Right lobe of liver (tissue), 4 donors: ENCODE results near the gene SVIL.
"Not testable (repeated sequence)": the region's sequence is repeated elsewhere in the genome, so short reads cannot be mapped to it uniquely, and the experiment has no call there.

Experiments
- POLR2A ChIP-seq: fragments of 450-650 bp; IDR thresholded peaks from one replicate; pipeline ENCODE4 v1.6.1; 2017; ENCODE audit warnings: antibody characterized with exemption, mild to moderate bottlenecking
- TF ChIP-seq, protein P1 (sequence below), 4 donors: fragments of 200-600 bp in 3 of 4; fragments of 450-650 bp in 1 of 4; IDR thresholded peaks; one replicate each; pipeline versions ENCODE4 v1.5.1 to v1.8.0; 2016 to 2022; ENCODE audit warnings: antibody characterized with exemption in 4 of 4, mild to moderate bottlenecking in 2 of 4
- donor health status: DM: no; HTN: no; CAD: no.
- donor health status: DM: no; HTN: no; CAD: no.
- donor health status: DM: no; HTN: yes; CAD: no.

DNA sequence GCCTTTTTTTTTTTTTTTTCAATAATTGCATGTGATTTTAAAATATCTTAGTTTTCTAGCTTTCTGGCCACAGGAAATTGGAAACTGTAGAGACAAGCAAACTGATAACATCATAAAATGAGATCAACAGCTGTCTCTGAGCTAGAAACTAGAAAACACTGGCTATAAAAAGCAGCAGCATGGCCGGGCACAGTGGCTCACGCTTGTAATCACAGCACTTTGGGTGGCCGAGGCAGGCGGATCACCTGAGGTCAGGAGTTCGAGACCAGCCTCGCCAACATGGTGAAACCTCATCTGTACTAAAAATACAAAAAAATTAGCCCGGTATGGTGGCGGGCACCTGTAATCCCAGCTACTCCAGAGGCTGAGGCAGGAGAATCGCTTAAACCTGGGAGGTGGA is 81.7 kb downstream of the SVIL start:
- TF ChIP-seq, protein P1, sequence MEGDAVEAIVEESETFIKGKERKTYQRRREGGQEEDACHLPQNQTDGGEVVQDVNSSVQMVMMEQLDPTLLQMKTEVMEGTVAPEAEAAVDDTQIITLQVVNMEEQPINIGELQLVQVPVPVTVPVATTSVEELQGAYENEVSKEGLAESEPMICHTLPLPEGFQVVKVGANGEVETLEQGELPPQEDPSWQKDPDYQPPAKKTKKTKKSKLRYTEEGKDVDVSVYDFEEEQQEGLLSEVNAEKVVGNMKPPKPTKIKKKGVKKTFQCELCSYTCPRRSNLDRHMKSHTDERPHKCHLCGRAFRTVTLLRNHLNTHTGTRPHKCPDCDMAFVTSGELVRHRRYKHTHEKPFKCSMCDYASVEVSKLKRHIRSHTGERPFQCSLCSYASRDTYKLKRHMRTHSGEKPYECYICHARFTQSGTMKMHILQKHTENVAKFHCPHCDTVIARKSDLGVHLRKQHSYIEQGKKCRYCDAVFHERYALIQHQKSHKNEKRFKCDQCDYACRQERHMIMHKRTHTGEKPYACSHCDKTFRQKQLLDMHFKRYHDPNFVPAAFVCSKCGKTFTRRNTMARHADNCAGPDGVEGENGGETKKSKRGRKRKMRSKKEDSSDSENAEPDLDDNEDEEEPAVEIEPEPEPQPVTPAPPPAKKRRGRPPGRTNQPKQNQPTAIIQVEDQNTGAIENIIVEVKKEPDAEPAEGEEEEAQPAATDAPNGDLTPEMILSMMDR (IDR thresholded peaks at IDR 0.05): not testable (repeated sequence)
- TF ChIP-seq POLR2A: not testable (repeated sequence)
